GM12878 (cell line): Measurements from ENCODE around the gene GLRX5. TPM values are rescaled to one million over a fixed set of nuclear protein-coding genes. Genes with fewer than 3 reads are reported as not detected.

ENCODE experiments used
- ATAC-seq: fragments of 200-7000 bp; cut with Tn5 transposase; 3 replicates; pipeline ENCODE4 v1.9.1; 2020; ENCODE audit warnings: mild to moderate bottlenecking, moderate library complexity
- BruUV-seq: library from RNA; stranded (reverse); fragments of 400-500 nt; replicated peaks from 2 replicates; lab custom pipeline; 2021; lab: Mats Ljungman, UMichigan
- CTCF ChIA-PET: fragments of 300-600 bp; sonication (Branson Sonifier 250); formaldehyde crosslinking; extraction: SDS; loops from one replicate; lab custom pipeline; 2021; ENCODE audit warnings: inconsistent platforms; lab: Yijun Ruan, JAX
- POLR2A ChIA-PET: fragments of 350-600 bp; formaldehyde crosslinking; extraction: SDS; loops from one replicate; lab custom pipeline; 2021; ENCODE audit warnings: inconsistent platforms; lab: Charles Lee
- RAD21 ChIA-PET: fragments of 300-600 bp; sonication (Branson Sonifier 250); formaldehyde crosslinking; loops from one replicate; lab custom pipeline; 2023; ENCODE audit warnings: antibody characterized with exemption; ENCODE audit not compliant: unreplicated experiment; lab: Charles Lee
- SMC1A ChIA-PET: fragments of 300-600 bp; sonication (Branson Sonifier 250); formaldehyde crosslinking; loops from one replicate; lab custom pipeline; 2023; ENCODE audit not compliant: unreplicated experiment, uncharacterized antibody; lab: Charles Lee
- DNase-seq: peaks from one replicate; pipeline ENCODE4 v3.0.0-alpha.2; 2011; ENCODE audit warnings: low read depth, low spot score
- FAIRE-seq: peaks from 3 replicates; lab custom pipeline; 2011; peaks lifted over from hg19 to GRCh38; lab: Jason Lieb, UNC
- H2AFZ ChIP-seq: 2 replicates; pipeline ENCODE4 v1.6.0; 2011; ENCODE audit warnings: low read depth, low read length, control low read depth; ENCODE audit not compliant: control insufficient read depth
- H3K27ac ChIP-seq: 2 replicates; pipeline ENCODE4 v1.5.1; 2011; ENCODE audit warnings: control low read depth; ENCODE audit not compliant: control insufficient read depth, insufficient read depth
- H3K27me3 ChIP-seq, 2 experiments: replicated peaks in 1 of 2; 2 replicates each; pipeline versions ENCODE4 v1.6.0 to v1.6.1; 2011; ENCODE audit warnings: low read length in 1 of 2; ENCODE audit not compliant: control insufficient read depth in 2 of 2, insufficient read depth in 2 of 2
- H3K36me3 ChIP-seq, 2 experiments: 2 replicates each; pipeline ENCODE4 v1.5.1; 2011; ENCODE audit warnings: low read length in 1 of 2; ENCODE audit not compliant: control insufficient read depth in 2 of 2, insufficient read depth in 2 of 2
- H3K4me1 ChIP-seq: 2 replicates; pipeline ENCODE4 v1.6.1; 2011; ENCODE audit warnings: mild to moderate bottlenecking, low read length, moderate library complexity, mixed read lengths; ENCODE audit not compliant: control insufficient read depth, insufficient read depth
- H3K4me2 ChIP-seq: 2 replicates; pipeline ENCODE4 v1.6.0; 2011; ENCODE audit warnings: control low read depth; ENCODE audit not compliant: control insufficient read depth, insufficient read depth
- H3K4me3 ChIP-seq: fragments of 200-600 bp; sonication (generic); 2 replicates; pipeline ENCODE4 v1.5.1; 2016
- H3K79me2 ChIP-seq: 2 replicates; pipeline ENCODE4 v1.6.0; 2011; ENCODE audit warnings: low read length; ENCODE audit not compliant: control insufficient read depth, insufficient read depth
- H3K9ac ChIP-seq: 2 replicates; pipeline ENCODE4 v1.8.0; 2011; ENCODE audit warnings: low read length, control low read depth, mixed read lengths; ENCODE audit not compliant: control insufficient read depth, insufficient read depth
- H3K9me3 ChIP-seq: replicated peaks from 3 replicates; pipeline ENCODE4 v1.5.1; 2011; ENCODE audit warnings: mild to moderate bottlenecking, low read length; ENCODE audit not compliant: control insufficient read depth, insufficient read depth
- H4K20me1 ChIP-seq: 2 replicates; pipeline ENCODE4 v1.6.0; 2011; ENCODE audit not compliant: control insufficient read depth, insufficient read depth
- BRCA1 ChIP-seq: IDR thresholded peaks from 2 replicates; pipeline ENCODE4 v1.6.1; 2011; ENCODE audit warnings: low read depth, low read length, improper control_type of control experiment
- CEBPB ChIP-seq, 2 experiments: fragments of 150-350 bp in 1 of 2; IDR thresholded peaks; 2 replicates each; pipeline ENCODE4 v1.6.1; 2012 to 2014; ENCODE audit warnings: low read depth in 2 of 2, low read length in 2 of 2, borderline replicate concordance in 1 of 2, inconsistent platforms in 1 of 2
- CHD4 ChIP-seq: fragments of 200-600 bp; sonication (generic); IDR thresholded peaks from 2 replicates; pipeline ENCODE4 v1.6.1; 2016; ENCODE audit warnings: mild to moderate bottlenecking
- HDGF ChIP-seq: fragments of 450-650 bp; IDR thresholded peaks from 2 replicates; pipeline ENCODE4 v1.6.1; 2016; ENCODE audit warnings: antibody characterized with exemption
- MTA2 ChIP-seq: fragments of 450-650 bp; IDR thresholded peaks from 2 replicates; pipeline ENCODE4 v1.6.1; 2016; ENCODE audit warnings: low read depth, mild to moderate bottlenecking, moderate library complexity
- NFYB ChIP-seq: IDR thresholded peaks from 2 replicates; pipeline ENCODE4 v1.6.1; 2011; ENCODE audit warnings: low read depth, mild to moderate bottlenecking, low read length, improper control_type of control experiment, moderate library complexity; ENCODE audit not compliant: insufficient read depth
- PAX8 ChIP-seq: fragments of 450-650 bp; IDR thresholded peaks from 2 replicates; pipeline ENCODE4 v1.6.1; 2017; ENCODE audit warnings: mild to moderate bottlenecking, moderate library complexity
- RAD21 ChIP-seq: IDR thresholded peaks from 2 replicates; pipeline ENCODE4 v1.6.1; 2011; ENCODE audit warnings: mild to moderate bottlenecking, low read depth, low read length, moderate library complexity; ENCODE audit not compliant: insufficient read depth
- RCOR1 ChIP-seq: conservative IDR thresholded peaks from 2 replicates; pipeline ENCODE4 v1.6.1; 2012; ENCODE audit warnings: low read depth, low read length, improper control_type of control experiment
- SIX5 ChIP-seq: IDR thresholded peaks from 2 replicates; pipeline ENCODE4 v1.6.1; 2011; ENCODE audit warnings: mild to moderate bottlenecking, low read depth, low read length, moderate library complexity; ENCODE audit not compliant: severe bottlenecking
- ZNF217 ChIP-seq: fragments of 450-650 bp; IDR thresholded peaks from 2 replicates; pipeline ENCODE4 v1.6.1; 2017; ENCODE audit warnings: antibody characterized with exemption, mild to moderate bottlenecking
- WGBS: methylation state at CpG from one replicate; pipeline ENCODE4 v1.1.6; 2016; ENCODE audit warnings: low lambda C conversion rate; ENCODE audit not compliant: insufficient replicate concordance, insufficient coverage; ENCODE audit errors: missing lambda C conversion rate; 5-methylcytosine and 5-hydroxymethylcytosine counted together
- in situ Hi-C: fragments of 300-500 bp; cut with MboI; formaldehyde crosslinking; loops from 9 replicates; pipeline ENCODE4 v1.14.3; 2018; ENCODE audit warnings: mixed read lengths
- intact Hi-C: fragments of 100-400 bp; cut with micrococcal nuclease; formaldehyde crosslinking; loops from one replicate; pipeline ENCODE4 v1.14.2; 2022; ENCODE audit not compliant: unreplicated experiment
- polyA plus RNA-seq, 11 experiments: library from polyadenylated mRNA; depleted of rRNA in 4 of 11; unstranded in 6 of 11; stranded (reverse) in 5 of 11; fragments of >200 nt; fragmentation: Nextera tagmentation in 4 of 11; fragmentation: Illumina TruSeq in 1 of 11; extraction: Ambion mirVana in 4 of 11; extraction: Trizol in 1 of 11; gene quantifications; 1 replicate in 1 of 11; 2 replicates in 10 of 11; pipeline versions ENCODE4 v1.2.1 to v1.2.3, GENCODE V29; 2011 to 2016; ENCODE audit warnings: inconsistent platforms in 2 of 11, missing spikeins in 2 of 11, low read depth in 1 of 11
- total RNA-seq, 4 experiments: library from RNA; depleted of rRNA in 3 of 4; stranded (reverse); fragments of >200 nt in 3 of 4; fragmentation: Illumina TruSeq in 1 of 4; extraction: Trizol in 1 of 4; gene quantifications; 2 replicates each; pipeline versions ENCODE4 v1.2.1 to v1.2.3, GENCODE V29; 2013 to 2021
- TF ChIP-seq, protein P1 (sequence below): IDR thresholded peaks from 2 replicates; pipeline ENCODE4 v1.6.1; 2011; ENCODE audit warnings: mild to moderate bottlenecking, low read depth, low read length, moderate library complexity; ENCODE audit not compliant: insufficient replicate concordance
- TF ChIP-seq, protein P2 (sequence below): fragments of 450-650 bp; IDR thresholded peaks from 2 replicates; pipeline ENCODE4 v1.6.1; 2018; ENCODE audit warnings: mild to moderate bottlenecking, low read depth, moderate library complexity; ENCODE audit not compliant: partially characterized antibody
- TF ChIP-seq, protein P3 (sequence below): fragments of 450-650 bp; conservative IDR thresholded peaks from 2 replicates; pipeline ENCODE4 v1.6.1; 2017; ENCODE audit warnings: mild to moderate bottlenecking, moderate library complexity
- TF ChIP-seq, protein P4 (sequence below): IDR thresholded peaks from 2 replicates; pipeline ENCODE4 v1.6.1; 2012; ENCODE audit warnings: low read depth, low read length, improper control_type of control experiment

GLRX5 gene
- total and polyA plus RNA-seq, 10 of the 15 experiments (the other 5 are each of a cell fraction or from before 2014, with no cell fraction given): 12.8 to 139 (median 55.4) TPM

DNA sequence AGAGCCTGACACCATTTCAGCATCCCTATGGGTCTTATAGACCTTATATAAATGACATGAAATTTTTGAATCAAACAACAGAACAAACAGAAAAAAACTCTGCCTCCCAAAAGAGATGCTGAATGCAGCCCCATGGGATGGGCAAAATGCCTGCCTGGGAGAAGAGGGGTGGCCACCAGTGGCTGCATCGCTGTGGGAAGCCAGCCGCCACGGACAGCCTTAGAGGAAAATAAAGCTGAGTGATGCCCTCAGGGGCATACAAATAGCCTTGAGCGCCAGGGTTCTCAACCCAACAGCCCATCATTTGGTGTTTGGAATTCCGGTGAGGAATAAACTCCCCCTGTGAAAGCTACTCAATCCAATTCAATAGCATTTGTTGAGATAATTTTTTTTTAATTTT is 41.3 kb upstream of the GLRX5 start (continued):
- TF ChIP-seq SIX5 (no peak), RCOR1 (no peak), MTA2 (no peak), ZNF217 (no peak)
- TF ChIP-seq, protein P1, sequence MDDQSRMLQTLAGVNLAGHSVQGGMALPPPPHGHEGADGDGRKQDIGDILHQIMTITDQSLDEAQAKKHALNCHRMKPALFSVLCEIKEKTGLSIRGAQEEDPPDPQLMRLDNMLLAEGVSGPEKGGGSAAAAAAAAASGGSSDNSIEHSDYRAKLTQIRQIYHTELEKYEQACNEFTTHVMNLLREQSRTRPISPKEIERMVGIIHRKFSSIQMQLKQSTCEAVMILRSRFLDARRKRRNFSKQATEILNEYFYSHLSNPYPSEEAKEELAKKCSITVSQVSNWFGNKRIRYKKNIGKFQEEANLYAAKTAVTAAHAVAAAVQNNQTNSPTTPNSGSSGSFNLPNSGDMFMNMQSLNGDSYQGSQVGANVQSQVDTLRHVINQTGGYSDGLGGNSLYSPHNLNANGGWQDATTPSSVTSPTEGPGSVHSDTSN: no peak
- TF ChIP-seq, all 136 proteins: peak for 0

DNA sequence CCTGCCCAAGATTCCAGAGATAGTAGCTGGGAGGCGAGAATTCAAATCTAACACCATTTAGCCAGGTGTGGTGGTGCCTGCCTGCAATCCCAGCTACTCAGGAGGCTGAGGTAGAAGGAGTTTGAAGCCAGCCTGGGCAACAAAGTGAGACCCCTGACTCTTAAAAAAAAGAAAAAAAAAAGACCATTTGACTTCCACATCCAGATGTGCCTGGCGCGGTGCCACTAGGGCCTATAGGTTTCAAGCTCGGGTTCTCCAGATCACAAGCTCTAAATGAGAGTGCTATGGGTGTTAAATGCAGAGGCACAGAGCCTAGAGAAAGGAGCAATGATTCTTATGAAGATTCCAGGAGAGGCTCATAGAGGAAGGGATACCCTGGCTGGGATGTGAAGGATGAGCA is 40.9 kb upstream of the GLRX5 start:
- Histone ChIP-seq H3K79me2 (peaks cover 82% of the 10 kb centered on the region), H4K20me1 (no peaks in the 10 kb centered on the region), H3K4me2 (peak overlapping the region; percentile 43; the same call in 1 of the 2 replicates), H3K27me3 (no peaks in the 10 kb centered on the region), H3K4me3 (no peak overlapping the region), H3K36me3 (peaks cover 0 to 5% of the 10 kb centered on the region in 2 experiments; a peak in 3 of 4 replicates), H3K9ac (no peak overlapping the region), H2AFZ (no peak overlapping the region), H3K4me1 (peaks cover 55% of the 10 kb centered on the region), H3K27ac (peak overlapping the region; percentile 98), H3K9me3 (no peaks in the 10 kb centered on the region; the same call in 1 of the 3 replicates)
- no TSS peak for BruUV-seq
- ATAC-seq (no peak), DNase-seq (no peak), FAIRE-seq (no peak)
- WGBS: 81% methylated on average over 4 of the region's 4 CpGs
- in situ Hi-C loops (no loop called here), intact Hi-C loops (loop anchor here (2.0 kb wide), 2 partner anchors 13 to 23 kb away; partner anchors contain the start of gene SYNE3)
- ChIA-PET POLR2A (interaction anchor here (0.7 to 17.4 kb wide), 6 partner anchors 9 to 30 kb away, joined by 3 to 276 read pairs (median 4); partner anchors contain the start of gene SYNE3), SMC1A (interaction anchor here (0.6 to 8.8 kb wide), 9 partner anchors 10 to 52 kb away, joined by 3 to 69 read pairs (median 6); partner anchors contain the start of gene SYNE3), RAD21 (interaction anchor here (0.5 to 6.5 kb wide), 6 partner anchors 9 to 169 kb away, joined by 3 to 49 read pairs (median 4); partner anchors contain the start of gene SYNE3), CTCF (interaction anchor here (0.8 to 6.0 kb wide), 5 partner anchors 13 to 52 kb away, joined by 3 to 36 read pairs (median 6); partner anchors contain the start of gene SYNE3)
- TF ChIP-seq, protein P2, sequence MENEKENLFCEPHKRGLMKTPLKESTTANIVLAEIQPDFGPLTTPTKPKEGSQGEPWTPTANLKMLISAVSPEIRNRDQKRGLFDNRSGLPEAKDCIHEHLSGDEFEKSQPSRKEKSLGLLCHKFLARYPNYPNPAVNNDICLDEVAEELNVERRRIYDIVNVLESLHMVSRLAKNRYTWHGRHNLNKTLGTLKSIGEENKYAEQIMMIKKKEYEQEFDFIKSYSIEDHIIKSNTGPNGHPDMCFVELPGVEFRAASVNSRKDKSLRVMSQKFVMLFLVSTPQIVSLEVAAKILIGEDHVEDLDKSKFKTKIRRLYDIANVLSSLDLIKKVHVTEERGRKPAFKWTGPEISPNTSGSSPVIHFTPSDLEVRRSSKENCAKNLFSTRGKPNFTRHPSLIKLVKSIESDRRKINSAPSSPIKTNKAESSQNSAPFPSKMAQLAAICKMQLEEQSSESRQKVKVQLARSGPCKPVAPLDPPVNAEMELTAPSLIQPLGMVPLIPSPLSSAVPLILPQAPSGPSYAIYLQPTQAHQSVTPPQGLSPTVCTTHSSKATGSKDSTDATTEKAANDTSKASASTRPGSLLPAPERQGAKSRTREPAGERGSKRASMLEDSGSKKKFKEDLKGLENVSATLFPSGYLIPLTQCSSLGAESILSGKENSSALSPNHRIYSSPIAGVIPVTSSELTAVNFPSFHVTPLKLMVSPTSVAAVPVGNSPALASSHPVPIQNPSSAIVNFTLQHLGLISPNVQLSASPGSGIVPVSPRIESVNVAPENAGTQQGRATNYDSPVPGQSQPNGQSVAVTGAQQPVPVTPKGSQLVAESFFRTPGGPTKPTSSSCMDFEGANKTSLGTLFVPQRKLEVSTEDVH: no peak
- TF ChIP-seq, protein P3, sequence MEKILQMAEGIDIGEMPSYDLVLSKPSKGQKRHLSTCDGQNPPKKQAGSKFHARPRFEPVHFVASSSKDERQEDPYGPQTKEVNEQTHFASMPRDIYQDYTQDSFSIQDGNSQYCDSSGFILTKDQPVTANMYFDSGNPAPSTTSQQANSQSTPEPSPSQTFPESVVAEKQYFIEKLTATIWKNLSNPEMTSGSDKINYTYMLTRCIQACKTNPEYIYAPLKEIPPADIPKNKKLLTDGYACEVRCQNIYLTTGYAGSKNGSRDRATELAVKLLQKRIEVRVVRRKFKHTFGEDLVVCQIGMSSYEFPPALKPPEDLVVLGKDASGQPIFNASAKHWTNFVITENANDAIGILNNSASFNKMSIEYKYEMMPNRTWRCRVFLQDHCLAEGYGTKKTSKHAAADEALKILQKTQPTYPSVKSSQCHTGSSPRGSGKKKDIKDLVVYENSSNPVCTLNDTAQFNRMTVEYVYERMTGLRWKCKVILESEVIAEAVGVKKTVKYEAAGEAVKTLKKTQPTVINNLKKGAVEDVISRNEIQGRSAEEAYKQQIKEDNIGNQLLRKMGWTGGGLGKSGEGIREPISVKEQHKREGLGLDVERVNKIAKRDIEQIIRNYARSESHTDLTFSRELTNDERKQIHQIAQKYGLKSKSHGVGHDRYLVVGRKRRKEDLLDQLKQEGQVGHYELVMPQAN: no peak
- TF ChIP-seq NFYB: no peak
- no peak for TF ChIP-seq PAX8
- TF ChIP-seq, protein P4, sequence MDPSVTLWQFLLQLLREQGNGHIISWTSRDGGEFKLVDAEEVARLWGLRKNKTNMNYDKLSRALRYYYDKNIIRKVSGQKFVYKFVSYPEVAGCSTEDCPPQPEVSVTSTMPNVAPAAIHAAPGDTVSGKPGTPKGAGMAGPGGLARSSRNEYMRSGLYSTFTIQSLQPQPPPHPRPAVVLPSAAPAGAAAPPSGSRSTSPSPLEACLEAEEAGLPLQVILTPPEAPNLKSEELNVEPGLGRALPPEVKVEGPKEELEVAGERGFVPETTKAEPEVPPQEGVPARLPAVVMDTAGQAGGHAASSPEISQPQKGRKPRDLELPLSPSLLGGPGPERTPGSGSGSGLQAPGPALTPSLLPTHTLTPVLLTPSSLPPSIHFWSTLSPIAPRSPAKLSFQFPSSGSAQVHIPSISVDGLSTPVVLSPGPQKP: no peak
- no peak for TF ChIP-seq RAD21
- TF ChIP-seq CEBPB (IDR thresholded peaks at IDR 0.05; ENCODE audit: borderline replicate concordance in 1 of 2, low read depth in 2 of 2, low read length in 2 of 2): no peak
- TF ChIP-seq HDGF: no peak
- no peak for TF ChIP-seq CHD4
- TF ChIP-seq BRCA1: no peak
